WERI-Rb-1 (cell line): ENCODE data around the gene RHBDD1.

Source experiments
- DNase-seq: peaks from one replicate; pipeline ENCODE4 v3.0.0-alpha.2; 2020
- H3K27ac ChIP-seq: fragments of 250-450 bp; sonication (Bioruptor Pico); 2 replicates; pipeline ENCODE4 v1.5.1; 2020; ENCODE audit warnings: mild to moderate bottlenecking, moderate library complexity
- H3K27me3 ChIP-seq: fragments of 250-450 bp; sonication (Bioruptor Pico); 2 replicates; pipeline ENCODE4 v1.5.1; 2021; ENCODE audit warnings: mild to moderate bottlenecking, low read depth, moderate library complexity; ENCODE audit not compliant: insufficient read depth, severe bottlenecking
- H3K36me3 ChIP-seq: fragments of 250-450 bp; sonication (Bioruptor Pico); 2 replicates; pipeline ENCODE4 v1.5.1; 2020; ENCODE audit warnings: mild to moderate bottlenecking, moderate library complexity
- H3K4me3 ChIP-seq: 2 replicates; pipeline ENCODE4 v1.5.1; 2011; ENCODE audit warnings: low read depth, mild to moderate bottlenecking, control low read depth, low read length
- H3K9me3 ChIP-seq: fragments of 250-450 bp; sonication (Bioruptor Pico); 2 replicates; pipeline ENCODE4 v1.5.1; 2021; ENCODE audit warnings: mild to moderate bottlenecking, moderate library complexity; ENCODE audit not compliant: severe bottlenecking
- TF ChIP-seq, protein P1 (sequence below): IDR thresholded peaks from 2 replicates; pipeline ENCODE4 v1.5.1; 2011; ENCODE audit warnings: low read depth, mild to moderate bottlenecking, control low read depth, inconsistent platforms, low read length

Gene RHBDD1

DNA sequence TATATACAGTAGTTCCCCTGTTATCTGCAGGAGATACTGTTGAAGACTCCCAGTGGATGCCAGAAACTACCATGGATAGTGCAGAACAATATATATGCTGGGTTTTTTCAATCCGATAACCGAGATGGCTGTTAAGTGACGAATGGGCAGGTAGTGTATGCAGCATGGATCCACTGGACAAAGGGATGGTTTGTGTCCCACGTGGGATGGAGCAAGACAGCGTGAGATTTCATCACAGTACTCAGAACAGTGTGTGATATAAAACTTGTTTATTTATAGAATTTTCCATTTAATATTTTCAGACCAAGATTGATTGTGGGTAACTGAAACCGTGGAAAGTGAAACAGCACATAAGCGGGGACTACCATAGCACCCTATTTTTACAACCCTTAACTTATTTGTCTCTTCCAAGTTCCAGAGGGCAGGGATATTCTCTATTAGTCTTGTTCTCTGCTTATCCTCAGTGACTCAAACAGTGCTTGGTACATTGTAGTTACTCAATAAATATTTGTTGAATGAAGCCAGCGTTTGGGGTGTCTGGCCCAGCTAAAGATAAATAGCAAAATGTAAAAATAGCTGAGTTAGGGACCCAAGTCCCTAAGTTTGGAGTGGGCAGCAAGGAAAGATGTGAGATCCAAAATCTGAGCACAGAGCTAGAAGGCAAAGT is 50.0 kb downstream of the RHBDD1 start:
- Histone ChIP-seq H3K27me3 (no peaks in the 10 kb centered on the region), H3K27ac (no peak overlapping the region), H3K4me3 (no peak overlapping the region), H3K36me3 (no peaks in the 10 kb centered on the region), H3K9me3 (no peaks in the 10 kb centered on the region)
- DNase-seq = no peak
- TF ChIP-seq, protein P1, sequence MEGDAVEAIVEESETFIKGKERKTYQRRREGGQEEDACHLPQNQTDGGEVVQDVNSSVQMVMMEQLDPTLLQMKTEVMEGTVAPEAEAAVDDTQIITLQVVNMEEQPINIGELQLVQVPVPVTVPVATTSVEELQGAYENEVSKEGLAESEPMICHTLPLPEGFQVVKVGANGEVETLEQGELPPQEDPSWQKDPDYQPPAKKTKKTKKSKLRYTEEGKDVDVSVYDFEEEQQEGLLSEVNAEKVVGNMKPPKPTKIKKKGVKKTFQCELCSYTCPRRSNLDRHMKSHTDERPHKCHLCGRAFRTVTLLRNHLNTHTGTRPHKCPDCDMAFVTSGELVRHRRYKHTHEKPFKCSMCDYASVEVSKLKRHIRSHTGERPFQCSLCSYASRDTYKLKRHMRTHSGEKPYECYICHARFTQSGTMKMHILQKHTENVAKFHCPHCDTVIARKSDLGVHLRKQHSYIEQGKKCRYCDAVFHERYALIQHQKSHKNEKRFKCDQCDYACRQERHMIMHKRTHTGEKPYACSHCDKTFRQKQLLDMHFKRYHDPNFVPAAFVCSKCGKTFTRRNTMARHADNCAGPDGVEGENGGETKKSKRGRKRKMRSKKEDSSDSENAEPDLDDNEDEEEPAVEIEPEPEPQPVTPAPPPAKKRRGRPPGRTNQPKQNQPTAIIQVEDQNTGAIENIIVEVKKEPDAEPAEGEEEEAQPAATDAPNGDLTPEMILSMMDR = no peak

DNA sequence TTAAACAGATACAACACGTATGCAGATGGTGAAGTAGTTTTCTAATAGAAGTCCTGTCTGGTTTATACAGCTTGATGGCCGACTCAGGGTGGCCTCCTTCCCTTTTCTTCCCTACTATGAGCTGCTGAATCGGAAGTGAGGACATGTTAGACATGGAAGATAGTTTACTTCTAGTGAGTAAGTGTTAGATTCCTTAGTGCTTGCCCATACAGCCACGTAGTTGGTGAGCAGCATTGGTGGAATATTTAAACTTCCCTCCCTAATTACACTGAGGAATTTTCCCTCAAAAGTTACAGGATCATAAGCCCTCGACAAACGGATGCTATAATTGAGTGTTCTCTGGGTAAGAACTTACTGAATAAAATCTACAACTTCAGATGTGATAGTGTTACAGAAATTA is 52.1 kb downstream of the RHBDD1 start:
- no peak for DNase-seq

DNA sequence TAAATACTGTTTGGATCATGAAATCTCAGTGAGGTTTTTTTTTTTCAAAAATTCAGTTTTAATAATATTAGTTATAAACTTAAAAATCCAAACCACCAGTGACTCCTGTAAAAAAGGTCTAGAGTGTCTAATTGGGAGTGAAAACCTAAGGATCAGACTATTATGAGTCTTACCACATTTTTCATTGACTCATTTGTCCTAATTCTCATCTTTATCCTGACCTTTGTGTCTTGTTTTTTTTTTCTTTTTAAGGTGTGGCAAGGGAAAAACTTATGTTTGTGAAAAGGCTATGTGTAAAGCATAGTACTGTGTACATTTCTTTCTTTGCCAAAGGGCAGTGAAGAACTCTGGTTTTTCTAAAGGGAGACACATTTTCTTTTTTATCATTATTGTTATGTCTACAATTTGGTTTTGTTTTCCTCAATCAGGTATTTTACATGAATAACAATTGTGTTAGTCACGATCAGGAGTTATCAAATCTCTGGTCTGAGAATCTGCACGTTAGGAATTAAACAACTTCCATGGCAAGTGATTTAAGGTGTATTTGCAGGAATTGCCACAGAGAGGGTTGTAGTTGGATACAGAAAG is 52.6 kb downstream of the RHBDD1 start:
- H3K27me3 ChIP-seq = no peaks in the 10 kb centered on the region
- no peak for DNase-seq
- H3K36me3 ChIP-seq = no peaks in the 10 kb centered on the region
- H3K4me3 ChIP-seq = no peak overlapping the region
- no peak overlapping the region for H3K27ac ChIP-seq
- no peaks in the 10 kb centered on the region for H3K9me3 ChIP-seq
- TF ChIP-seq, protein P1 = no peak

More for the DNA sequence above, 52.1 kb downstream of the RHBDD1 start:
- no peak overlapping the region for H3K4me3 ChIP-seq
- no peaks in the 10 kb centered on the region for H3K36me3 ChIP-seq
- no peaks in the 10 kb centered on the region for H3K9me3 ChIP-seq
- H3K27ac ChIP-seq = no peak overlapping the region
- no peaks in the 10 kb centered on the region for H3K27me3 ChIP-seq
- TF ChIP-seq, protein P1 = no peak

DNA sequence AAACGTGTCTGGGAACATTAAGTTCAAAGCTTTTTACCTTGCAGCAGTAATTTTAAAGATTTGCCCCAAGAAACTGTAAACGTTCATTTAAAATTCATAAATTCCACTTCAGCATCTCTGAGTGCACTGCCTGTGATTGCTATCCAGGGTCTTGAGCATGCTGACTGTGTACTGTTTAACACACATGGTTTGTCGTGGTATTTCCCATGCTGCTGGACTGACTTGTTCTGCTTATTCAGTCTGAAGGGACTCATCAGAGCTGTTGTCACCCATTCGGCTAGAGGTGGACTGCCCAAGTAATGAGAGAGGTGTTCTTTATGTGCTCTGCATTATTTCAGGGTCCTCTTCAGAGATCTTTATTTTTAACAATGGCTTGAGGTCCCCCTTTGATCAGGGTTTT is 53.1 kb downstream of the RHBDD1 start:
- TF ChIP-seq, protein P1 = no peak
- no peaks in the 10 kb centered on the region for H3K36me3 ChIP-seq
- H3K9me3 ChIP-seq = no peaks in the 10 kb centered on the region
- H3K27me3 ChIP-seq = no peaks in the 10 kb centered on the region
- DNase-seq = no peak
- no peak overlapping the region for H3K27ac ChIP-seq
- H3K4me3 ChIP-seq = no peak overlapping the region

DNA sequence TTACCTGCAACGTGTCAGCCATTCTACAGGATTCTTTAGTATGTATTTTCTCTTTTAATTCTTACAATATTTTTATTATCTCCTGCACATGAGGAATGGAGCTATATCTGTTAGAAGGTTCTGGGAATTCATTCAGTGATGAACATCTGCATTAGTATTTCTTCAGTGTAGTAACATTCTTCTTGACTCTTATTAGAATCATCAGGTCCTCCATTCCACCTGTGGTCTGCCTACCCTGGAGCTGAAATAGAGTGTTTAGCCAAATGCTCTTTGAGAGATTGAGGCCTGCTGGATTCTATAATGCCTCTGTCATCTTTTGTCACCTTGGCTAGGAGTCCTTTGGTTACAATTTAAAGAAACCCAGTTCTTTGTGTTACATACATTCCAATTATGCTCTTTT is 54.4 kb downstream of the RHBDD1 start:
- no peaks in the 10 kb centered on the region for H3K9me3 ChIP-seq
- DNase-seq = no peak
- no peaks in the 10 kb centered on the region for H3K36me3 ChIP-seq
- no peaks in the 10 kb centered on the region for H3K27me3 ChIP-seq
- no peak overlapping the region for H3K27ac ChIP-seq
- no peak overlapping the region for H3K4me3 ChIP-seq
- TF ChIP-seq, protein P1 = no peak
